PC-3 (cell line): Measurements from ENCODE around the gene ORC4. TPM values are rescaled to one million over a fixed set of nuclear protein-coding genes. Genes with fewer than 3 reads are reported as not detected.
"Not testable (repeated sequence)": the region's sequence is repeated elsewhere in the genome, so short reads cannot be mapped to it uniquely, and the experiment has no call there.

Experiments
- ATAC-seq: fragments of 200-7000 bp; cut with Tn5 transposase; 2 replicates; pipeline ENCODE4 v1.9.1; 2020; ENCODE audit warnings: mild to moderate bottlenecking, moderate library complexity
- BruUV-seq: library from RNA; stranded (reverse); fragments of 400-500 nt; replicated peaks from 2 replicates; lab custom pipeline; 2021; lab: Mats Ljungman, UMichigan
- CTCF ChIA-PET: fragments of 300-600 bp; sonication (Branson Sonifier 250); formaldehyde crosslinking; loops from one replicate; lab custom pipeline; 2022; ENCODE audit warnings: antibody characterized with exemption; lab: Charles Lee
- POLR2A ChIA-PET: fragments of 300-600 bp; sonication (Branson Sonifier 250); formaldehyde crosslinking; loops from one replicate; lab custom pipeline; 2022; ENCODE audit warnings: antibody characterized with exemption; ENCODE audit not compliant: unreplicated experiment; lab: Charles Lee
- DNase-seq: peaks from one replicate; pipeline ENCODE4 v3.0.0-alpha.2; 2015
- H2AFZ ChIP-seq: fragments of 300-600 bp; sonication (generic); 2 replicates; pipeline ENCODE4 v1.6.0; 2016; ENCODE audit warnings: antibody characterized with exemption, low read length
- H3F3A ChIP-seq: fragments of 300-600 bp; sonication (generic); one replicate; pipeline ENCODE4 v1.6.0; 2017; ENCODE audit warnings: antibody characterized with exemption, low read length, control low read depth, mild to moderate bottlenecking; ENCODE audit not compliant: unreplicated experiment
- H3K27ac ChIP-seq: fragments of 300-600 bp; sonication (generic); 2 replicates; pipeline ENCODE4 v1.5.1; 2016; ENCODE audit warnings: mild to moderate bottlenecking, low read length
- H3K27me3 ChIP-seq: fragments of 300-600 bp; sonication (generic); 2 replicates; pipeline ENCODE4 v1.6.1; 2016; ENCODE audit warnings: low read length, mixed read lengths
- H3K36me3 ChIP-seq: fragments of 300-600 bp; sonication (generic); 2 replicates; pipeline ENCODE4 v1.6.1; 2016; ENCODE audit warnings: low read depth, mixed run types, low read length, mixed read lengths
- H3K4me1 ChIP-seq: fragments of 300-600 bp; sonication (generic); 2 replicates; pipeline ENCODE4 v1.5.1; 2016; ENCODE audit warnings: low read length; ENCODE audit not compliant: insufficient read depth
- H3K4me2 ChIP-seq: fragments of 300-600 bp; sonication (generic); 2 replicates; pipeline ENCODE4 v1.6.0; 2016; ENCODE audit warnings: low read length
- H3K4me3 ChIP-seq: fragments of 300-600 bp; sonication (generic); 2 replicates; pipeline ENCODE4 v1.5.1; 2016; ENCODE audit warnings: mild to moderate bottlenecking, low read length, mixed read lengths
- H3K79me2 ChIP-seq: fragments of 300-600 bp; sonication (generic); 2 replicates; pipeline ENCODE4 v1.6.1; 2017; ENCODE audit warnings: low read length, mixed read lengths
- H3K9ac ChIP-seq: fragments of 300-600 bp; sonication (generic); 2 replicates; pipeline ENCODE4 v1.6.0; 2016; ENCODE audit warnings: mild to moderate bottlenecking, low read length
- H3K9me2 ChIP-seq: fragments of 300-600 bp; sonication (generic); replicated peaks from 2 replicates; pipeline ENCODE4 v1.6.1; 2016; ENCODE audit warnings: mixed run types, low read length, mixed read lengths
- H3K9me3 ChIP-seq: fragments of 300-600 bp; sonication (generic); 2 replicates; pipeline ENCODE4 v1.6.1; 2016; ENCODE audit warnings: low read length, mixed read lengths
- H4K20me1 ChIP-seq: fragments of 300-600 bp; sonication (generic); 2 replicates; pipeline ENCODE4 v1.6.1; 2016; ENCODE audit warnings: low read length, mixed read lengths
- CTCF ChIP-seq: fragments of 300-600 bp; sonication (generic); conservative IDR thresholded peaks from 2 replicates; pipeline ENCODE4 v1.5.1; 2017; ENCODE audit warnings: antibody characterized with exemption, low read depth, mild to moderate bottlenecking, low read length
- EZH2 ChIP-seq: fragments of 300-600 bp; sonication (generic); IDR thresholded peaks from one replicate; pipeline ENCODE4 v1.6.1; 2017; ENCODE audit warnings: antibody characterized with exemption, mild to moderate bottlenecking, low read length; ENCODE audit not compliant: unreplicated experiment
- EZH2phosphoT487 ChIP-seq: fragments of 300-600 bp; sonication (generic); IDR thresholded peaks from 2 replicates; pipeline ENCODE4 v1.6.1; 2018; ENCODE audit warnings: mild to moderate bottlenecking, antibody characterized with exemption, low read length, borderline replicate concordance
- intact Hi-C: fragments of 100-400 bp; cut with micrococcal nuclease; formaldehyde crosslinking; loops from 2 replicates; pipeline ENCODE4 v1.9.0; 2023
- total RNA-seq: library from RNA; depleted of rRNA; stranded (reverse); fragments of >200 nt; gene quantifications from 2 replicates; pipeline ENCODE4 v1.2.3, GENCODE V29; 2014

ORC4 gene
- total RNA-seq, 1 experiment from 2014 or later: 65.9 TPM

- H3K27me3 ChIP-seq: no peaks in the 10 kb centered on the region
- H3K4me1 ChIP-seq: no peaks in the 10 kb centered on the region
- H3K27ac ChIP-seq: no peak overlapping the region
- no peaks in the 10 kb centered on the region for H3K9me2 ChIP-seq
- POLR2A ChIA-PET: no interaction called here
- no peak overlapping the region for H2AFZ ChIP-seq
- TF ChIP-seq EZH2phosphoT487 (no peak), EZH2 (no peak), CTCF (no peak)
- ATAC-seq (no peak), DNase-seq (no peak)
- no peak overlapping the region for H3K4me2 ChIP-seq
- H3K9me3 ChIP-seq: no peaks in the 10 kb centered on the region
- H3K79me2 ChIP-seq: peaks cover 96% of the 10 kb centered on the region
- intact Hi-C loops: no loop called here
- H3K4me3 ChIP-seq: no peak overlapping the region
- H3K36me3 ChIP-seq: peaks cover 12% of the 10 kb centered on the region
- no TSS peak for BruUV-seq
- H3F3A ChIP-seq: no peaks in the 10 kb centered on the region
- peaks cover 24% of the 10 kb centered on the region for H4K20me1 ChIP-seq
- H3K9ac ChIP-seq: no peak overlapping the region
- CTCF ChIA-PET: no interaction called here
Measured at GRCh38 chr2:147996828-147997227, 23.7 kb downstream of the ORC4 start.

GRCh38 chr2:147994965-147995364 is 25.6 kb downstream of the ORC4 start:
- H3K27me3 ChIP-seq, H3K4me3 ChIP-seq, DNase-seq, H3F3A ChIP-seq, BruUV-seq, H3K4me1 ChIP-seq, H3K4me2 ChIP-seq, H3K27ac ChIP-seq, ATAC-seq, H3K9ac ChIP-seq, H3K9me2 ChIP-seq, POLR2A ChIA-PET, H2AFZ ChIP-seq, H3K9me3 ChIP-seq: not testable (repeated sequence)
- CTCF ChIA-PET: interaction anchor here (0.6 kb wide), 1 partner anchor 515 kb away, joined by 3 read pairs; no protein-coding TSS in a partner anchor
- Histone ChIP-seq H3K36me3 (peaks cover 12% of the 10 kb centered on the region), H4K20me1 (peaks cover 19% of the 10 kb centered on the region; the same call in 1 of the 2 replicates), H3K79me2 (peaks cover 85% of the 10 kb centered on the region)
- intact Hi-C loops: loop anchor here (5.0 kb wide), 2 partner anchors 207 to 997 kb away; no protein-coding TSS in a partner anchor

- Histone ChIP-seq H3K4me1 (no peaks in the 10 kb centered on the region), H3K36me3 (no peaks in the 10 kb centered on the region), H3K27ac (no peak overlapping the region), H3K79me2 (peaks cover 77% of the 10 kb centered on the region), H3K4me3 (no peak overlapping the region), H3K4me2 (no peak overlapping the region), H2AFZ (no peak overlapping the region), H3K9me3 (no peaks in the 10 kb centered on the region), H4K20me1 (peaks cover 17% of the 10 kb centered on the region; the same call in 1 of the 2 replicates), H3K27me3 (no peaks in the 10 kb centered on the region), H3K9ac (no peak overlapping the region), H3F3A (no peaks in the 10 kb centered on the region), H3K9me2 (no peaks in the 10 kb centered on the region)
- intact Hi-C loops: loop anchor here (1.0 to 5.0 kb wide), 3 partner anchors 212 to 1002 kb away; no protein-coding TSS in a partner anchor
- no peak for TF ChIP-seq EZH2phosphoT487
- TF ChIP-seq CTCF: peak; percentile 93
- ChIA-PET CTCF (interaction anchor here (1.0 to 1.3 kb wide), 2 partner anchors 31 to 519 kb away, joined by 3 to 7 read pairs; partner anchors contain the start of gene MBD5), POLR2A (no interaction called here)
- BruUV-seq: no TSS peak
- DNase-seq: peak; percentile 66
- peak; percentile 70 for ATAC-seq
Measured at GRCh38 chr2:147989809-147990403, 30.6 kb downstream of the ORC4 start.
